ENCODE data around the gene SLC29A4. TPM values are rescaled to one million over a fixed set of nuclear protein-coding genes. Genes with fewer than 3 reads are reported as not detected.
"Not testable (repeated sequence)": the region's sequence is repeated elsewhere in the genome, so short reads cannot be mapped to it uniquely, and the experiment has no call there.

SLC29A4 gene
- total and polyA plus RNA-seq, 2 of the 8 experiments (the other 6 are each of a cell fraction or from before 2014, with no cell fraction given), result 6.9 to 15.1 TPM

- CTCF ChIA-PET (ENCODE audit: partially characterized antibody), result not testable (repeated sequence)
Measured at GRCh38 chr7:5291711-5292335, 9.1 kb downstream of the SLC29A4 start.

More at GRCh38 chr7:5291711-5292335, 9.1 kb downstream of the SLC29A4 start:
- H3K23me2 ChIP-seq (ENCODE audit: low read depth, low read length); H3K18ac ChIP-seq (ENCODE audit: extremely low read depth, low read length); DNase-seq (ENCODE audit: low read depth in 1 of 2, low spot score in 2 of 2); H3K27me3 ChIP-seq (replicated peaks in 1 of 4; ENCODE audit: control insufficient read depth in 3 of 4, extremely low read depth in 1 of 4, insufficient read depth in 3 of 4, low read length in 3 of 4); H4K5ac ChIP-seq (ENCODE audit: insufficient read length, low read depth, low read length); H2BK120ac ChIP-seq (replicated peaks; ENCODE audit: low read depth, low read length); H3K14ac ChIP-seq (ENCODE audit: insufficient read length); H2BK5ac ChIP-seq (ENCODE audit: low read depth, low read length); H3K9me3 ChIP-seq (ENCODE audit: insufficient read depth in 2 of 2, low read depth in 1 of 2, low read length in 1 of 2); POLR2A ChIA-PET (ENCODE audit: partially characterized antibody); FAIRE-seq; H2AFZ ChIP-seq (ENCODE audit: low read length); H3K36me3 ChIP-seq (ENCODE audit: control insufficient read depth in 2 of 4, insufficient read depth in 4 of 4, low read length in 3 of 4); H3K79me1 ChIP-seq (ENCODE audit: low read depth, low read length); H3K4me2 ChIP-seq (ENCODE audit: insufficient read depth in 1 of 2, low read depth in 2 of 2, low read length in 2 of 2); H2AK5ac ChIP-seq (ENCODE audit: low read depth, low read length); H3K56ac ChIP-seq (replicated peaks; ENCODE audit: insufficient read length, low read depth, low read length); H3K27ac ChIP-seq (ENCODE audit: low read depth, low read length); H3K9ac ChIP-seq (replicated peaks in 1 of 4; ENCODE audit: extremely low read depth in 1 of 4, low read depth in 3 of 4, low read length in 3 of 4); H3K79me2 ChIP-seq (ENCODE audit: control insufficient read depth in 1 of 2, insufficient read depth in 2 of 2, low read length in 2 of 2); H4K8ac ChIP-seq (ENCODE audit: extremely low read depth, insufficient read depth, low read length); H3K4ac ChIP-seq (replicated peaks; ENCODE audit: insufficient read length, low read depth, low read length); H2BK20ac ChIP-seq (ENCODE audit: low read length); H4K20me1 ChIP-seq (replicated peaks in 1 of 2; ENCODE audit: control insufficient read depth in 1 of 2, insufficient read depth in 2 of 2, low read length in 2 of 2); H3K4me3 ChIP-seq (ENCODE audit: extremely low read depth in 1 of 4, insufficient read depth in 2 of 4, low read depth in 3 of 4, low read length in 4 of 4); H2BK15ac ChIP-seq (ENCODE audit: low read length); H2BK12ac ChIP-seq (ENCODE audit: low read depth, low read length); H3K23ac ChIP-seq (ENCODE audit: insufficient read length); H4K91ac ChIP-seq (replicated peaks; ENCODE audit: insufficient read length, low read length): not testable (repeated sequence)
- WGBS, 2 experiments (ENCODE audit: extremely low coverage in 1 of 2, insufficient coverage in 1 of 2, insufficient read length in 1 of 2, insufficient replicate concordance in 2 of 2, low coverage in 1 of 2, low lambda C conversion rate in 2 of 2, missing lambda C conversion rate in 1 of 2), result 70% methylated on average over 9 of the region's 15 CpGs; no CpG with 5 or more reads in 1 of the 2 experiments
- H3K4me1 ChIP-seq (replicated peaks in 1 of 4; ENCODE audit: control insufficient read depth in 3 of 4, insufficient read depth in 4 of 4, low read length in 3 of 4), result peaks cover 0 to 11% (median under 1%) of the 10 kb centered on the region in 4 experiments; a peak in 3 of 7 replicates
